Stimulated activated CD4-positive, alpha-beta T cell treated with anti-CD3 and anti-CD28 coated beads, Interleukin-2, amount 100 ng/mL, for 24 hours (primary cell): ENCODE measurements around the gene FOXF2.

ENCODE experiments used
- DNase-seq, 2 donors: peaks; one replicate each; pipeline ENCODE4 v3.0.0-alpha.2; 2020

Gene FOXF2

DNA sequence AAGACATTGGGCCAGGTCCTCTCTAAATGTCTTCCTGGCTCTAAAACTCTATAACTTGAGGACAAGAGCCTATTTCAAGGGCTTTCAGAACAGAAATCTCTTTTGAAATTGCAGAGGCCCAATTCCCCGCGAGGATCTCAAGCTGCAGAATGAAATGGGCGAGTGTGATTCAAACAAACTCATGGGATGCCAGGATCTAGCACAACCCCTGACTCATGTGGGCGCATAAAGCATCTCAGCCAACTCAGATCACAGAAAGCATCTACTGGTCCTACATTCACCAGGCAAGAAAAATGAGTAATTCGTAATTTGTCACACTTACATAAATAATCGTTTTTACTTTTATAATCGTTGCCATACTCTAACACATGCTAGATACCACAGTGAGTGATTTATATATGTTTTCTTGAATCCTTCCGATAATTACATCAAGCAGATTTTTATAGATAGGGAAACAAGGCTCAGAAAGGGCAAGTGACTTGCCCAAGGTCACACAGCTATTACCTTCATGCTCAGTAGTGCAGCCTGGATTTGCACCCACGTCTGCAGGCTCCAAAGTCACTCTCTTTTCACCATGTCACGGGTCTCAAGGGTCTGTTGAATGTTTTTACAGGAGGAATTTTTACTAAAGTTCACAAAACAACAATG, 26.2 kb downstream of the FOXF2 start:
- no peak for DNase-seq

DNA sequence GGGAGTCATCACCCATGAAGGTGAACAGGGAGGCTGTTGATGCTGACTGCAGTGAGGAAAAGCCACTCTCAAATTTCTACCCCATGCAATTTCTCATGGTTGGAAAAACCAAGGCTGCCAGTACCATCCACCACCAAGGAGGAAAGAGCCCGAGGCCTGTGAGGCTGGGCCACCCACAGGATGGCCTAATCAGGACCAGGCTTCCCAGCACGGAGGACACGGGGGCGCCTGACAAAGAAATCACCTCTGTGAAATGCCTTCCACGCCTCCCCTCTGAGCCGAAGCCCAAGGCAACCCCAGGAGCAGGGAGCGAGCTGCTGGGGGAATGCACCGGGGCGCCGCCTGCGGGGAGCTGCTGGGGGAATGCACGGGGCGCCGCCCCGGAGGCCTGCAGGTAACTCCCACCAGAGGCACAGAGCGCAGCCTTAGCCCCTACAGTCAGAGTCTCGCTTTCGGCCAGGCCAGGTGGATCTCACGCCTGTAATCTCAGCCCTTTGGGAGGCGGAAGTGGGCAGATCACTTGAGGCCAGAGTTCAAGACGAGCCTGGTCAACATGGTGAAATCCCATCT, 26.9 kb downstream of the FOXF2 start:
- no peak for DNase-seq

- DNase-seq = no peak
Measured at GRCh38 chr6:1416820-1417219, 27.4 kb downstream of the FOXF2 start.

DNA sequence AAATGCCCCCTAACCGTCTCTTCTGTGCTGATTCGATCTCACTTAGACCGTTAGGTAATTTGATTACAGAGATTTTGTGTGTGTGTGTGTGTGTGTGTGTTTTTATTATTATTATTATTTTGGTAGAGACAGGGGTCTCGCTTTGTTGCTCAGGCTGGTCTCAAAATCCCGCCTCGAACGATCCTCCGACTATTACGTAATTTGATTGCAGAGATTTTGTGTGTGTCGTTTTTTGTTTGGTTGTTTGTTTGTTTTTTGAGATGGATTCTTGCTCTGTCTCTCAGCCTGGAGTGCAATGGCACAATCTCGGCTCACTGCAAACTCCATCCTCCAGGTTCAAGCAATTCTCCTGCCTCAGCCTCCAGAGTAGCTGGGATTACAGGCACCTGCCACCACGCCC, 28.3 kb downstream of the FOXF2 start:
- DNase-seq = no peak

GRCh38 chr6:1418471-1419191, 29.3 kb downstream of the FOXF2 start:
- DNase-seq = no peak

DNA sequence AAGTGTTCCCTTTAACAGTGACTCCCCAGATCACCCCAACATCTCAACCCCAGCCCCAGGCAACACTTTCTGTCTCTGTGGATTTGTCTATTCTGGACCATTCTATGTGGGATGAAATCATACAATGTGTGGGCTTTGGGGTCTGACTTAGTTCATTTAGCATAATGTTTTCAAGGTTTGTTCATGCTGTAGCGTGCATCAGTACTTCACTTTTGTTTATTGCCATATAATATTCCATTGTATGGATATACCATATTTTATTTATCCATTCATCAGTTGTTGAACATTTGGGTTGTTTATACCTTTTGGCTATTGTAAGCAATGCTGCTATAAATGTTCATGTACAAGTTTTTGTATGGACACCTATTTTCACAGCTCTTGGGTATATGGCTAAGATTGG, 31.0 kb downstream of the FOXF2 start:
- no peak for DNase-seq

- DNase-seq = no peak
Measured at GRCh38 chr6:1422290-1422689, 32.9 kb downstream of the FOXF2 start.

GRCh38 chr6:1423578-1423977, 34.2 kb downstream of the FOXF2 start:
- DNase-seq = no peak

- DNase-seq = peak in 1 of 2 donors; percentile 44
Measured at GRCh38 chr6:1424306-1424927, 35.0 kb downstream of the FOXF2 start.

GRCh38 chr6:1426416-1426815, 37.0 kb downstream of the FOXF2 start:
- no peak for DNase-seq

DNA sequence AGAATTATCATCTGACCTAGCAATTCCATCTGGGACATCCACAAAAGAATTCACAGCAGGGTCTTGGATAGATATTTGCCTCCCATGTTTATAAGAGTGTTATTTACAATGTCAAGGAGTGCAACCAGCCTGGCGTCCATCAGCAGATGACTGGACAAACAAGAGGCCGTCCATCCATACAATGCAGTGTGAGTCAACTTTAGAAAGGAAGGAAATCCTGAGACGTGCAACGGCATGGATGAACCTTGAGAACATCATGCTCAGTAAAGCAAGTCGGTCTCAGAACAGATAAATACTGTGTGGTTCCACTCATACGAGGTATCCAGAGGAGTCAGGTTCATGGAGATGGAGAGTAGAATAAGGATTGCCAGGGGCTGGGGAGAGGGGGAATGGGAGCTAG, 46.4 kb downstream of the FOXF2 start:
- DNase-seq = no peak

- DNase-seq = peak; percentile 27 to 61
Measured at GRCh38 chr6:1436334-1437306, 47.2 kb downstream of the FOXF2 start.

DNA sequence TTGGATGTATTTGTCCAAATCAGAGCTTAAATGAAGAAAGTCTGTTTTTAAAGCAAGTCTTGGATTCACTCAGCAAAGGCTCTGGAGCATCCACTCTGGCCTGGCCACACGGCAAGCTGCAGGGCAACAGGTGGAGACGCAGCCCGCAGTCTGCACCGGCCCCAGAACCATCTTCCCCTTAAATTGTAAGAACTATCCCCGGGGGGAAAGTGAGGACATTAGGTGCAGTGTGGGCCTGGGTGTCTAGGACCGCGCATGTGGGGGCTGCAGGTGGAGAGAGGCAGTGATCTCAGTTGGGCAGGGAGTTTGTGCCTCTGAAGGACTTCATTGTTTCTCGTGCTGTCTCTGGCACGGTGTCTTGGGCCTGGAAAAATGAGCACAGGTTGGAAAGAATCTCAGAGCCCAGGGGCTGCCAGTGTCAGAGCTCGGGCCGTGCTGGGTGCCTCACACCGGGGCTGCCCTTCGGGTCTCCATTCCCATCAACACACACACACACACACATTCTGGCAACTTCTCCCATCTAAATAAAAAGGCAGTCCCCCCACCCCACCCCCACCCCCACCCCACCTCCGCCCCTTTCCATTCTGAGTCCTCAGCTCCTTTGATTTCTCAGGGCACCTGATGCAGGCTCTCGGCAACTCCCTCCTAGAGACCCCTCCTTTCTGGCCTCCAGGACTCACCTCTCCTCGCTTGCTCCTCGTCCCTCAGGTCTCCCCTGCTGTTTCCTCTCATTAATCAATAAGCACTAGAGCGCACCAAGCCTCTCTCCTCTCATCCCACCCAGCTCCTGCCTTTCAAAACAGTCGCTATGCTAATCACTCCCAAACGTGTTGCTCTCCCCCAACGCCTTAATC, 48.4 kb downstream of the FOXF2 start:
- DNase-seq = no peak

- DNase-seq = no peak
Measured at GRCh38 chr6:1438471-1438881, 49.1 kb downstream of the FOXF2 start.

- no peak for DNase-seq
Measured at GRCh38 chr6:1439349-1439748, 50.0 kb downstream of the FOXF2 start.

GRCh38 chr6:1442929-1443328, 53.6 kb downstream of the FOXF2 start:
- no peak for DNase-seq
